Fibroblast of lung (primary cell): ENCODE data around the gene ADRA2C. TPM values are rescaled to one million over a fixed set of nuclear protein-coding genes. Genes with fewer than 3 reads are reported as not detected.

ENCODE experiments used
- DNase-seq, 2 donors: peaks; one replicate each; pipeline versions ENCODE4 v3.0.0 to v3.0.0-alpha.2; 2010; ENCODE audit warnings: low read depth in 2 of 2
- H2AFZ ChIP-seq: 2 replicates; pipeline ENCODE4 v1.5.1; 2012; ENCODE audit warnings: low read length, control low read depth, inconsistent platforms
- H3K27ac ChIP-seq: 2 replicates; pipeline ENCODE4 v1.5.1; 2011; ENCODE audit warnings: low read length, control low read depth; ENCODE audit not compliant: insufficient read depth
- H3K27me3 ChIP-seq: 2 replicates; pipeline ENCODE4 v1.5.1; 2011; ENCODE audit warnings: mild to moderate bottlenecking, low read length; ENCODE audit not compliant: control insufficient read depth, insufficient read depth
- H3K36me3 ChIP-seq: 2 replicates; pipeline ENCODE4 v1.5.1; 2011; ENCODE audit warnings: low read length; ENCODE audit not compliant: control insufficient read depth, insufficient read depth
- H3K4me1 ChIP-seq: 2 replicates; pipeline ENCODE4 v1.5.1; 2011; ENCODE audit warnings: low read length; ENCODE audit not compliant: control insufficient read depth, insufficient read depth; ENCODE audit errors: extremely low read depth
- H3K4me2 ChIP-seq: 2 replicates; pipeline ENCODE4 v1.5.1; 2011; ENCODE audit warnings: low read length, control low read depth; ENCODE audit not compliant: insufficient read depth; ENCODE audit errors: extremely low read depth
- H3K4me3 ChIP-seq, 4 experiments: fragments of 200-600 bp in 1 of 4; sonication (generic) in 1 of 4; replicated peaks in 1 of 4; 2 replicates each; pipeline ENCODE4 v1.5.1; 2011 to 2016; ENCODE audit warnings: low read length in 4 of 4, low read depth in 3 of 4, mild to moderate bottlenecking in 3 of 4, control low read depth in 2 of 4, inconsistent platforms in 1 of 4, mixed read lengths in 1 of 4; ENCODE audit not compliant: insufficient read depth in 1 of 4; ENCODE audit errors: control extremely low read depth in 1 of 4
- H3K79me2 ChIP-seq: 2 replicates; pipeline ENCODE4 v1.5.1; 2012; ENCODE audit warnings: mild to moderate bottlenecking, low read length, inconsistent platforms; ENCODE audit not compliant: control insufficient read depth, insufficient read depth
- H3K9ac ChIP-seq: 2 replicates; pipeline ENCODE4 v1.5.1; 2011; ENCODE audit warnings: mild to moderate bottlenecking, low read length, control low read depth; ENCODE audit not compliant: insufficient read depth
- H3K9me3 ChIP-seq: 2 replicates; pipeline ENCODE4 v1.5.1; 2012; ENCODE audit warnings: low read depth, low read length; ENCODE audit not compliant: control insufficient read depth, insufficient read depth
- H4K20me1 ChIP-seq: 2 replicates; pipeline ENCODE4 v1.5.1; 2011; ENCODE audit warnings: low read length; ENCODE audit not compliant: control insufficient read depth, insufficient read depth; ENCODE audit errors: extremely low read depth
- CTCF ChIP-seq, 2 donors: IDR thresholded peaks in 1 of 2; conservative IDR thresholded peaks in 1 of 2; 1 replicate in 1 of 2; 2 replicates in 1 of 2; pipeline ENCODE4 v1.5.1; 2011 to 2012; ENCODE audit warnings: low read length in 2 of 2, control low read depth in 1 of 2, inconsistent platforms in 1 of 2, low read depth in 1 of 2, mild to moderate bottlenecking in 1 of 2
- EZH2 ChIP-seq: IDR thresholded peaks from 2 replicates; pipeline ENCODE4 v1.5.1; 2012; ENCODE audit warnings: low read length, control low read depth, mild to moderate bottlenecking; ENCODE audit errors: missing control alignments
- polyA plus RNA-seq, 2 donors: library from polyadenylated mRNA; depleted of rRNA in 1 of 2; stranded (reverse) in 1 of 2; unstranded in 1 of 2; fragments of >200 nt; gene quantifications; 2 replicates each; pipeline ENCODE4 v1.2.1, GENCODE V29; 2011 to 2012; ENCODE audit warnings: missing spikeins in 1 of 2
- total RNA-seq: library from RNA; depleted of rRNA; stranded (reverse); fragments of >200 nt; gene quantifications from 2 replicates; pipeline ENCODE4 v1.2.1, GENCODE V29; 2014

ADRA2C gene
- total and polyA plus RNA-seq, 2 donors (not counting 1 experiment from before 2014, with no cell fraction given): 0.30 to 0.33 TPM

- H3K4me3 ChIP-seq: no peak overlapping the region
- TF ChIP-seq EZH2: no peak
- no peak for TF ChIP-seq CTCF (conservative IDR thresholded peaks at IDR 0.05 in 1 of 2, IDR thresholded peaks at IDR 0.05 in 1 of 2; ENCODE audit: low read depth in 1 of 2, low read length in 2 of 2)
- H4K20me1 ChIP-seq: no peaks in the 10 kb centered on the region
- H3K27me3 ChIP-seq: no peaks in the 10 kb centered on the region
- no peaks in the 10 kb centered on the region for H3K9me3 ChIP-seq
- H3K9ac ChIP-seq: no peak overlapping the region
- no peaks in the 10 kb centered on the region for H3K4me1 ChIP-seq
- no peaks in the 10 kb centered on the region for H3K36me3 ChIP-seq
- H3K79me2 ChIP-seq: no peaks in the 10 kb centered on the region
- DNase-seq: no peak
- no peak overlapping the region for H3K4me2 ChIP-seq
- H3K27ac ChIP-seq: no peak overlapping the region
- no peak overlapping the region for H2AFZ ChIP-seq
These were observed 41.8 kb downstream of the ADRA2C start for GRCh38 chr4:3807822-3808496.

- H3K9ac ChIP-seq: no peak overlapping the region
- H3K4me2 ChIP-seq: no peak overlapping the region
- TF ChIP-seq CTCF (conservative IDR thresholded peaks at IDR 0.05 in 1 of 2, IDR thresholded peaks at IDR 0.05 in 1 of 2; ENCODE audit: low read depth in 1 of 2, low read length in 2 of 2): no peak
- H3K4me3 ChIP-seq: no peak overlapping the region
- H3K79me2 ChIP-seq: no peaks in the 10 kb centered on the region
- no peak overlapping the region for H3K27ac ChIP-seq
- H4K20me1 ChIP-seq: no peaks in the 10 kb centered on the region
- no peak for DNase-seq
- H2AFZ ChIP-seq: no peak overlapping the region
- H3K36me3 ChIP-seq: no peaks in the 10 kb centered on the region
- no peaks in the 10 kb centered on the region for H3K27me3 ChIP-seq
- no peaks in the 10 kb centered on the region for H3K4me1 ChIP-seq
- no peaks in the 10 kb centered on the region for H3K9me3 ChIP-seq
These were observed 42.4 kb downstream of the ADRA2C start for GRCh38 chr4:3808597-3808996.

GRCh38 chr4:3809028-3809427, 42.8 kb downstream of the ADRA2C start:
- Histone ChIP-seq H3K36me3 (no peaks in the 10 kb centered on the region), H3K4me2 (no peak overlapping the region), H3K4me1 (no peaks in the 10 kb centered on the region), H2AFZ (no peak overlapping the region), H3K4me3 (no peak overlapping the region), H3K9ac (no peak overlapping the region), H3K27me3 (no peaks in the 10 kb centered on the region), H3K27ac (no peak overlapping the region), H4K20me1 (no peaks in the 10 kb centered on the region), H3K79me2 (no peaks in the 10 kb centered on the region), H3K9me3 (no peaks in the 10 kb centered on the region)
- no peak for DNase-seq
- TF ChIP-seq CTCF (conservative IDR thresholded peaks at IDR 0.05 in 1 of 2, IDR thresholded peaks at IDR 0.05 in 1 of 2; ENCODE audit: low read depth in 1 of 2, low read length in 2 of 2) (no peak), EZH2 (no peak)
